ENCODE data around the gene FOXC1. TPM values are rescaled to one million over a fixed set of nuclear protein-coding genes. Genes with fewer than 3 reads are reported as not detected.

FOXC1 gene
- total and polyA plus RNA-seq, 2 donors from 2014 or later: 18.0 to 58.5 TPM

DNA sequence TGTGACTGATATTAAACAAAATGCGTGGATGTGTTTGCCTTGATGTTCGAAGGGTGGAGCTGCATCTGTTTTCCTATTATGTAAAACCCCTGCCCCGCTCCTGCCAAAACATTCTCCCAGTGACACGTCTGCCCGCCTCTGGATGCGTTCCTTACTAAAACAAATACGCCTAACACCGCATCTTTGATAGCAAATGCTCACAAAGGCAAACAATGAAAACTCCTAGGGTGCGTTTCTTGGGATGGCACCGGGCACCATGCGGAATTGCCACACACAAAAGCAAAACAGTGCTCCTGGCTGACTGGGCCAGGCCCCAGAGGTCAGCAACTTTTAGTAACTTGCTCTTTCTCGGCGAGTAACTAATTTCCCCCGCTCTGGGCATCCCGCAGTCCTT is 9.0 kb upstream of the FOXC1 start:
- Histone ChIP-seq H3K36me3 (ENCODE audit: control insufficient read depth in 2 of 3, insufficient read depth in 3 of 3, low read length in 3 of 3) (no peaks in the 10 kb centered on the region), H3K9ac (ENCODE audit: low read length in 3 of 3) (no peak overlapping the region), H3K9me3 (ENCODE audit: control insufficient read depth in 2 of 3, insufficient read depth in 1 of 3, low read length in 3 of 3) (no peaks in the 10 kb centered on the region), H3K4me1 (ENCODE audit: control insufficient read depth in 2 of 3, insufficient read depth in 2 of 3, low read depth in 1 of 3, low read length in 3 of 3) (peaks cover 0 to 7% (median 0%) of the 10 kb centered on the region in 3 donors), H3K4me3 (ENCODE audit: low read length in 3 of 3) (no peak overlapping the region), H3K27ac (ENCODE audit: low read depth in 2 of 2, low read length in 2 of 2) (no peak overlapping the region), H3K27me3 (ENCODE audit: control insufficient read depth, insufficient read depth, low read length) (peaks cover 18% of the 10 kb centered on the region)
- DNase-seq: no peak
- FAIRE-seq: no peak
- intact Hi-C loops (cut with DNase I): loop anchor here (5.0 kb wide), 1 partner anchor 507 kb away; no protein-coding TSS in a partner anchor
- TF ChIP-seq, protein P1, sequence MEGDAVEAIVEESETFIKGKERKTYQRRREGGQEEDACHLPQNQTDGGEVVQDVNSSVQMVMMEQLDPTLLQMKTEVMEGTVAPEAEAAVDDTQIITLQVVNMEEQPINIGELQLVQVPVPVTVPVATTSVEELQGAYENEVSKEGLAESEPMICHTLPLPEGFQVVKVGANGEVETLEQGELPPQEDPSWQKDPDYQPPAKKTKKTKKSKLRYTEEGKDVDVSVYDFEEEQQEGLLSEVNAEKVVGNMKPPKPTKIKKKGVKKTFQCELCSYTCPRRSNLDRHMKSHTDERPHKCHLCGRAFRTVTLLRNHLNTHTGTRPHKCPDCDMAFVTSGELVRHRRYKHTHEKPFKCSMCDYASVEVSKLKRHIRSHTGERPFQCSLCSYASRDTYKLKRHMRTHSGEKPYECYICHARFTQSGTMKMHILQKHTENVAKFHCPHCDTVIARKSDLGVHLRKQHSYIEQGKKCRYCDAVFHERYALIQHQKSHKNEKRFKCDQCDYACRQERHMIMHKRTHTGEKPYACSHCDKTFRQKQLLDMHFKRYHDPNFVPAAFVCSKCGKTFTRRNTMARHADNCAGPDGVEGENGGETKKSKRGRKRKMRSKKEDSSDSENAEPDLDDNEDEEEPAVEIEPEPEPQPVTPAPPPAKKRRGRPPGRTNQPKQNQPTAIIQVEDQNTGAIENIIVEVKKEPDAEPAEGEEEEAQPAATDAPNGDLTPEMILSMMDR (IDR thresholded peaks at IDR 0.05; ENCODE audit: borderline replicate concordance, extremely low read depth, insufficient read depth): no peak

DNA sequence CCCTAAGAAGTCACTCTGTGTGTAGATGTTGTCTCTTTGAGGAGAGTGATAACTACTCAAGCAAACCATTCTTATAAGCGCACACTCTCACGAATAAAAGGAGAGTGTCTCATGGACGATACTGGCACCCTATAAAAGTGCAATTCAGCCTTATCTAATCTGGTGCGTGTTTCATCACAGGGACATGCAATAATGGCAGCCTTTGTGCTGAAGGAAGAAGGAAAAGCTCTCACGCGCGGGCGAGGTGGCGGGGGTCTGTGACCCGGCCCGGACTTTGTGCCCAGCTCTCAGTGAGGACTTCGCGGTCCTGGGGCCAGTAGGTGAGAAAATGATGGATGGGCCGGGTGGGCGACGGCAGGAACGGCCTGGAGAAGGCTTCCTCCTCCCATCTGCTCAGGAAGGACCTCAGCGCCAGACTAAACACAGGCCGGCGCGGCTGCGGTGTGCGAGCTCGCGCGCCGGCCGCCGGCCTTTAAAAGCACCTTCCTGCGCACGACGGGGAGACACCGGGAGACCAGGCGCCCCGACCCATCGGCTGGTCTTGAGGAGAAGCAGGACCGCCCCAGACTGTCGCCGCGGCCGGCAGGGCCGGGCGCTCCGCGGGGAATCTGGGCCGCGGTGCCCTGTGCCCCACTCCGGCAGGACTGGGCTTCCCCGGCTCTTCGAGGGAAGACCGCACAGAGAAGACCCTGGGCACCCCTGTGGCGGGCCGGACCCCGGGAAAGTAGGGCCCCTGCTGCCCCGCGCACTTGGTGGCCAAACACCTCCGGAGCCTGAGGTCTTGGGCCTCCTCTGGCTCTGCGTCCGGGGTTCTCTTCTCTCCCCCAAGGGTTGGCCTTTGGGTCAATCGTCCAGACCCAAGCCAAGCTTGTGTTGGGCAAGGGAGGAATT is 8.3 kb upstream of the FOXC1 start:
- no peaks in the 10 kb centered on the region for H3K9me3 ChIP-seq (ENCODE audit: control insufficient read depth in 2 of 3, insufficient read depth in 1 of 3, low read length in 3 of 3)
- peaks cover 0 to 5% (median 0%) of the 10 kb centered on the region in 3 donors for H3K4me1 ChIP-seq (ENCODE audit: control insufficient read depth in 2 of 3, insufficient read depth in 2 of 3, low read depth in 1 of 3, low read length in 3 of 3)
- no peak overlapping the region for H3K4me3 ChIP-seq (ENCODE audit: low read length in 3 of 3)
- TF ChIP-seq, protein P1 (IDR thresholded peaks at IDR 0.05; ENCODE audit: borderline replicate concordance, extremely low read depth, insufficient read depth): no peak
- H3K9ac ChIP-seq (ENCODE audit: low read length in 3 of 3): no peak overlapping the region
- DNase-seq (peak in 3 of 5 donors; percentile 15 to 50 (median 22)), FAIRE-seq (no peak)
- H3K27ac ChIP-seq (ENCODE audit: low read depth in 2 of 2, low read length in 2 of 2): no peak overlapping the region
- peaks cover 21% of the 10 kb centered on the region for H3K27me3 ChIP-seq (ENCODE audit: control insufficient read depth, insufficient read depth, low read length)
- intact Hi-C loops (cut with DNase I): loop anchor here (5.0 kb wide), 1 partner anchor 506 kb away; no protein-coding TSS in a partner anchor
- H3K36me3 ChIP-seq (ENCODE audit: control insufficient read depth in 2 of 3, insufficient read depth in 3 of 3, low read length in 3 of 3): no peaks in the 10 kb centered on the region

DNA sequence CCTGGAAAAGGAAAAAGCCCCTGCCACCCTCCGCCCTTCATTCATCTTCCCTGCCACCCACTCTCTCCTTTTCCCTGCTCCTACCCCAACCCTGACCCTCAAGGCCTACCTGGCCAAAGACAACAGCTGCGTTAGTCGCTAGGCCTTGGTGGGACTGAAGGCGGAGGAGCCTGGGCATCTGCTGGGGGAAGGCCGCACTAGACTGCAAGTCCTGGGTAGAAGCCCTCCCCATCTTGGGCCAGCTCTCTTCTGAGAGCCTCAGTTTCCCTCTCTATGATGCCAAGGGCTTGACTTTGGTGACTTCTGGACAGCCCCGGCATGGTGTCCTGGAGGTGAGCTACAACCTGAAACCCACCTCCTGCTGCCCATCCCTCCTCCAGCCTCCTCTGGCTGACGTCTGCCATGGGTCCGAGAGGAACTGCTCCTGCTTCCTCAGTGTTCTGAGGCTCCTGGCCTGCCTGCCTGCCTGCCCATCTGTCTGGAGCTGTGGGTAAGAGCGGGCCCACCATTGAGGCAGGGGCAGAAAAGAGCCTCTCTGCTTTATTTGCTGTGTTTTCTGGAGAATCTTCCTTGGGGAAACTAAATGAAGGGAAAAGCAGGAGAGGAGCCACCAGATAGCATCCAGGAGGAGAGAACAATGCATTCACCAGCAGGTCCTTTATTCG is 7.5 kb upstream of the FOXC1 start:
- H3K9ac ChIP-seq (ENCODE audit: low read length in 3 of 3): no peak overlapping the region
- no peak for FAIRE-seq
- no peak overlapping the region for H3K27ac ChIP-seq (ENCODE audit: low read depth in 2 of 2, low read length in 2 of 2)
- TF ChIP-seq, protein P1 (IDR thresholded peaks at IDR 0.05; ENCODE audit: borderline replicate concordance, extremely low read depth, insufficient read depth): no peak
- no peaks in the 10 kb centered on the region for H3K9me3 ChIP-seq (ENCODE audit: control insufficient read depth in 2 of 3, insufficient read depth in 1 of 3, low read length in 3 of 3)
- no peak for DNase-seq
- intact Hi-C loops (cut with DNase I): loop anchor here (5.0 kb wide), 1 partner anchor 505 kb away; no protein-coding TSS in a partner anchor
- peaks cover 26% of the 10 kb centered on the region for H3K27me3 ChIP-seq (ENCODE audit: control insufficient read depth, insufficient read depth, low read length)
- H3K4me1 ChIP-seq (ENCODE audit: control insufficient read depth in 2 of 3, insufficient read depth in 2 of 3, low read depth in 1 of 3, low read length in 3 of 3): peaks cover 0 to 5% (median 0%) of the 10 kb centered on the region in 3 donors
- no peaks in the 10 kb centered on the region for H3K36me3 ChIP-seq (ENCODE audit: control insufficient read depth in 2 of 3, insufficient read depth in 3 of 3, low read length in 3 of 3)
- H3K4me3 ChIP-seq (ENCODE audit: low read length in 3 of 3): no peak overlapping the region
